MCF 10A (cell line): Measurements from ENCODE around the gene LDAH. TPM values are rescaled to one million over a fixed set of nuclear protein-coding genes. Genes with fewer than 3 reads are reported as not detected.

Experiments
- BruUV-seq: library from RNA; stranded (reverse); fragments of 400-500 nt; replicated peaks from 2 replicates; lab custom pipeline; 2021; lab: Mats Ljungman, UMichigan
- CTCF ChIA-PET: fragments of 300-600 bp; sonication (Branson Sonifier 250); formaldehyde crosslinking; extraction: SDS; loops from one replicate; lab custom pipeline; 2021; ENCODE audit warnings: antibody characterized with exemption, inconsistent platforms; lab: Yijun Ruan, JAX
- POLR2A ChIA-PET: fragments of 300-600, 350-650 bp; sonication (Branson Sonifier 250); formaldehyde crosslinking; extraction: SDS; loops from one replicate; lab custom pipeline; 2020; ENCODE audit warnings: antibody characterized with exemption, inconsistent platforms; lab: Yijun Ruan, JAX
- DNase-seq: peaks from one replicate; pipeline ENCODE4 v3.0.0-alpha.2; 2018; ENCODE audit not compliant: unreplicated experiment
- H3K27ac Mint-ChIP-seq: one replicate; pipeline ENCODE4 v1.8.0; 2022; ENCODE audit warnings: mild to moderate bottlenecking, low read depth, mixed read lengths; ENCODE audit not compliant: unreplicated experiment
- H3K27me3 Mint-ChIP-seq: one replicate; pipeline ENCODE4 v1.8.0; 2022; ENCODE audit warnings: mixed read lengths; ENCODE audit not compliant: insufficient read depth, unreplicated experiment
- H3K36me3 Mint-ChIP-seq: one replicate; pipeline ENCODE4 v1.8.0; 2022; ENCODE audit warnings: mild to moderate bottlenecking, moderate library complexity, mixed read lengths; ENCODE audit not compliant: insufficient read depth, unreplicated experiment
- H3K4me1 Mint-ChIP-seq: one replicate; pipeline ENCODE4 v1.8.0; 2022; ENCODE audit warnings: mixed read lengths; ENCODE audit not compliant: insufficient read depth, unreplicated experiment
- H3K4me3 Mint-ChIP-seq: one replicate; pipeline ENCODE4 v1.8.0; 2022; ENCODE audit warnings: mild to moderate bottlenecking, moderate library complexity, mixed read lengths; ENCODE audit not compliant: unreplicated experiment
- H3K9me3 Mint-ChIP-seq: one replicate; pipeline ENCODE4 v1.8.0; 2022; ENCODE audit warnings: mixed read lengths; ENCODE audit not compliant: unreplicated experiment
- CTCF ChIP-seq: fragments of 200-600 bp; IDR thresholded peaks from one replicate; pipeline ENCODE4 v1.8.0; 2022; ENCODE audit warnings: antibody characterized with exemption, mild to moderate bottlenecking; ENCODE audit not compliant: unreplicated experiment
- intact Hi-C: fragments of 100-400 bp; cut with micrococcal nuclease; formaldehyde crosslinking; loops from 2 replicates; pipeline ENCODE4 v1.14.1; 2022
- total RNA-seq: library from RNA; stranded (reverse); gene quantifications from 2 replicates; pipeline ENCODE4 v1.2.3, GENCODE V29; 2022

The LDAH gene
- total RNA-seq, 1 experiment from 2014 or later, result 17.0 TPM

GRCh38 chr2:20676353-20677215, 146.3 kb downstream of the LDAH start:
- no peak overlapping the region for H3K4me3 Mint-ChIP-seq
- POLR2A ChIA-PET, result no interaction called here

GRCh38 chr2:20675701-20676352, 147.1 kb downstream of the LDAH start:
- Mint-ChIP-seq H3K4me3 (no peak overlapping the region), H3K36me3 (peaks cover 14% of the 10 kb centered on the region), H3K27me3 (no peaks in the 10 kb centered on the region), H3K4me1 (peaks cover 6% of the 10 kb centered on the region), H3K9me3 (no peaks in the 10 kb centered on the region), H3K27ac (no peak overlapping the region)
- no peak for TF ChIP-seq CTCF
- BruUV-seq, result no TSS peak
- ChIA-PET POLR2A (no interaction called here), CTCF (interaction anchor here (0.7 to 10.6 kb wide), 10 partner anchors 10 to 287 kb away, joined by 3 to 127 read pairs (median 3); no protein-coding TSS in a partner anchor)
- peak; percentile 24 for DNase-seq
- intact Hi-C loops, result loop anchor here (5.0 kb wide), 1 partner anchor 286 kb away; no protein-coding TSS in a partner anchor

More at GRCh38 chr2:20676353-20677215, 146.3 kb downstream of the LDAH start:
- H3K27ac Mint-ChIP-seq, result no peak overlapping the region
- H3K36me3 Mint-ChIP-seq, result peaks cover 14% of the 10 kb centered on the region
- no peaks in the 10 kb centered on the region for H3K27me3 Mint-ChIP-seq
- peaks cover 6% of the 10 kb centered on the region for H3K4me1 Mint-ChIP-seq
- no TSS peak for BruUV-seq
- no peak for DNase-seq
- CTCF ChIA-PET, result interaction anchor here (0.6 to 10.6 kb wide), 14 partner anchors 9 to 1961 kb away, joined by 3 to 127 read pairs (median 3); partner anchors contain the start of gene RHOB
- intact Hi-C loops, result loop anchor here (5.0 kb wide), 1 partner anchor 286 kb away; no protein-coding TSS in a partner anchor
- H3K9me3 Mint-ChIP-seq, result no peaks in the 10 kb centered on the region
- no peak for TF ChIP-seq CTCF

- DNase-seq, result peak; percentile 78
- BruUV-seq, result no TSS peak
- peaks cover 6% of the 10 kb centered on the region for H3K4me1 Mint-ChIP-seq
- no peaks in the 10 kb centered on the region for H3K9me3 Mint-ChIP-seq
- H3K4me3 Mint-ChIP-seq, result no peak overlapping the region
- peak overlapping the region; percentile 73 for H3K27ac Mint-ChIP-seq
- TF ChIP-seq CTCF, result no peak
- intact Hi-C loops, result loop anchor here (5.0 kb wide), 1 partner anchor 287 kb away; no protein-coding TSS in a partner anchor
- no peaks in the 10 kb centered on the region for H3K27me3 Mint-ChIP-seq
- POLR2A ChIA-PET, result no interaction called here
- CTCF ChIA-PET, result interaction anchor here (0.9 to 10.6 kb wide), 7 partner anchors 13 to 288 kb away, joined by 3 to 127 read pairs (median 3); no protein-coding TSS in a partner anchor
- H3K36me3 Mint-ChIP-seq, result peaks cover 8% of the 10 kb centered on the region
These were observed 147.8 kb downstream of the LDAH start for GRCh38 chr2:20674974-20675679.
